ENCODE measurements around the gene FAM221B.

The FAM221B gene

GRCh38 chr9:35841645-35841900, 13.0 kb upstream of the FAM221B start:
- no peak for DNase-seq (ENCODE audit: low read depth)
- no peak for TF ChIP-seq CTCF (conservative IDR thresholded peaks at IDR 0.05; ENCODE audit: low read depth, low read length)
- H3K4me3 ChIP-seq (ENCODE audit: low read length): no peak overlapping the region

- H3K4me3 ChIP-seq (ENCODE audit: low read length): no peak overlapping the region
- no peak for DNase-seq (ENCODE audit: low read depth)
- TF ChIP-seq CTCF (conservative IDR thresholded peaks at IDR 0.05; ENCODE audit: low read depth, low read length): no peak
Observed at GRCh38 chr9:35840881-35841644, 12.5 kb upstream of the FAM221B start.

GRCh38 chr9:35839926-35840325, 11.4 kb upstream of the FAM221B start:
- TF ChIP-seq CTCF (conservative IDR thresholded peaks at IDR 0.05; ENCODE audit: low read depth, low read length): no peak
- DNase-seq (ENCODE audit: low read depth): no peak
- no peak overlapping the region for H3K4me3 ChIP-seq (ENCODE audit: low read length)

- DNase-seq (ENCODE audit: low read depth): no peak
- no peak for TF ChIP-seq CTCF (conservative IDR thresholded peaks at IDR 0.05; ENCODE audit: low read depth, low read length)
- no peak overlapping the region for H3K4me3 ChIP-seq (ENCODE audit: low read length)
Observed at GRCh38 chr9:35836595-35836994, 8.1 kb upstream of the FAM221B start.

GRCh38 chr9:35835766-35836165, 7.2 kb upstream of the FAM221B start:
- no peak overlapping the region for H3K4me3 ChIP-seq (ENCODE audit: low read length)
- no peak for TF ChIP-seq CTCF (conservative IDR thresholded peaks at IDR 0.05; ENCODE audit: low read depth, low read length)
- DNase-seq (ENCODE audit: low read depth): no peak

- H3K4me3 ChIP-seq (ENCODE audit: low read length): no peak overlapping the region
- no peak for DNase-seq (ENCODE audit: low read depth)
- TF ChIP-seq CTCF (conservative IDR thresholded peaks at IDR 0.05; ENCODE audit: low read depth, low read length): peak; percentile 44
Observed at GRCh38 chr9:35835216-35835632, 6.7 kb upstream of the FAM221B start.

Measured in retinal pigment epithelial cell (primary cell).